ENCODE results near the gene GIPR. TPM values are rescaled to one million over a fixed set of nuclear protein-coding genes. Genes with fewer than 3 reads are reported as not detected.
"Not testable (repeated sequence)": the region's sequence is repeated elsewhere in the genome, so short reads cannot be mapped to it uniquely, and the experiment has no call there.

Gene GIPR
- total RNA-seq, 1 experiment from 2014 or later = 1.9 TPM

DNA sequence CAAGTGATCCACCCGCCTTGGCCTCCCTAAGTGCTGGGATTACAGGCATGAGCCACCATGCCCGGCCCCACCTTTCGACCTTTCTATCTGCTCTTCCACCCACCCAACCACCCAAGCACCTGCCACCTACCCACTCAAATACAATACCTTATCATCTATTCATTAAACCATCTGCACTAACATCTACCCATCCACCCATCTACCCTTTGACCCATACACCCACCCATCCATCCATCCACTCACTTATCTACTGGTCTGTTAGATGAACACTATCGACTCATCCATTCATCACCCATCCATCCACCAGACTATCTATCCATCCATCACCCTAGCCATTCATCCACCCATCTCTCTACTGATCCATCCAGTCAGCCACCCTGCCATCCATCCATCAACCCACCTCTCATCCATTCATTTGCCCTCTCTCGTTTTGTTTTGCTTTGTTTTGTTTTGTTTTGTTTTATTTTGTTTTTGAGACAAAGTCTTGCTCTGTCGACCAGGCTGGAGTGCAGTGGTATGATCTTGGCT lies 46.0 kb upstream of the GIPR start:
- Histone ChIP-seq H3K9me3 (ENCODE audit: low read length) (no peaks in the 10 kb centered on the region), H3K4me1 (ENCODE audit: insufficient read depth, low read length) (no peaks in the 10 kb centered on the region), H3K36me3 (ENCODE audit: low read depth, low read length) (no peaks in the 10 kb centered on the region; the same call in 1 of the 2 replicates), H3F3A (ENCODE audit: low read length, unreplicated experiment) (no peaks in the 10 kb centered on the region), H3K27me3 (ENCODE audit: low read length) (no peaks in the 10 kb centered on the region), H3K79me2 (ENCODE audit: low read length) (no peaks in the 10 kb centered on the region), H4K20me1 (ENCODE audit: low read length) (no peaks in the 10 kb centered on the region), H3K4me3 (ENCODE audit: low read length) (no peak overlapping the region), H3K9me2 (replicated peaks; ENCODE audit: low read length) (no peaks in the 10 kb centered on the region), H3K9ac (ENCODE audit: low read length) (no peak overlapping the region), H3K4me2 (ENCODE audit: low read length) (no peak overlapping the region), H2AFZ (ENCODE audit: low read length) (no peak overlapping the region), H3K27ac (ENCODE audit: low read length) (no peak overlapping the region)
- TF ChIP-seq EZH2 (IDR thresholded peaks at IDR 0.05; ENCODE audit: low read length, unreplicated experiment) (no peak), CTCF (conservative IDR thresholded peaks at IDR 0.05; ENCODE audit: low read depth, low read length) (no peak)
- ChIA-PET CTCF (no interaction called here), POLR2A (ENCODE audit: unreplicated experiment) (no interaction called here)
- no peak for ATAC-seq
- DNase-seq = no peak
- intact Hi-C loops (cut with micrococcal nuclease) = no loop called here
- no TSS peak for BruUV-seq (replicated peaks)

DNA sequence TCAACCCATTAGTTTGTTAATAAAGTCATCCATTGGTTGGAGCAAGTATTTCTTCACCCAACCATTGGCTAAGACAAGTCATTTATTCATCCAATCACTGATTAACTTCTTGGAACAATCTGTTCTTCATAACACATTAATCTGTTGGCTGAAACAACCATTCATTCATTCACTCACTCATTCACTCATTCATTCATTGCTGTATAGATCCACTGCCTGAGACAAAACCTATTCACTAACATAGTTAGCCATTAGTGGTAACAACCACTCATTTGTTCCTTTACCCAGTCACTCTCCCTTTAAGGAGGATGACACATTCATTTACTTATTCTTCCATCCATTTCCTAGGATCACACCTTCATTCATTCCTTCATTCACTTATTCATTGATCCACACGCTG lies 44.0 kb upstream of the GIPR start:
- H3K9me3 ChIP-seq (ENCODE audit: low read length) = no peaks in the 10 kb centered on the region
- H3K27ac ChIP-seq (ENCODE audit: low read length) = no peak overlapping the region
- intact Hi-C loops (cut with micrococcal nuclease) = no loop called here
- H3K36me3 ChIP-seq (ENCODE audit: low read depth, low read length) = no peaks in the 10 kb centered on the region; the same call in 1 of the 2 replicates
- ATAC-seq (no peak), DNase-seq (no peak)
- H3K79me2 ChIP-seq (ENCODE audit: low read length) = no peaks in the 10 kb centered on the region
- H3K27me3 ChIP-seq (ENCODE audit: low read length) = no peaks in the 10 kb centered on the region
- H2AFZ ChIP-seq (ENCODE audit: low read length) = no peak overlapping the region
- no peaks in the 10 kb centered on the region for H4K20me1 ChIP-seq (ENCODE audit: low read length)
- H3K9ac ChIP-seq (ENCODE audit: low read length) = no peak overlapping the region
- no peak overlapping the region for H3K4me3 ChIP-seq (ENCODE audit: low read length)
- BruUV-seq (replicated peaks) = no TSS peak
- ChIA-PET POLR2A (ENCODE audit: unreplicated experiment) (no interaction called here), CTCF (no interaction called here)
- no peaks in the 10 kb centered on the region for H3K9me2 ChIP-seq (replicated peaks; ENCODE audit: low read length)
- H3K4me1 ChIP-seq (ENCODE audit: insufficient read depth, low read length) = no peaks in the 10 kb centered on the region
- TF ChIP-seq EZH2 (IDR thresholded peaks at IDR 0.05; ENCODE audit: low read length, unreplicated experiment) (no peak), CTCF (conservative IDR thresholded peaks at IDR 0.05; ENCODE audit: low read depth, low read length) (no peak), EZH2phosphoT487 (IDR thresholded peaks at IDR 0.05; ENCODE audit: borderline replicate concordance, low read length) (no peak)
- no peaks in the 10 kb centered on the region for H3F3A ChIP-seq (ENCODE audit: low read length, unreplicated experiment)
- H3K4me2 ChIP-seq (ENCODE audit: low read length) = no peak overlapping the region

DNA sequence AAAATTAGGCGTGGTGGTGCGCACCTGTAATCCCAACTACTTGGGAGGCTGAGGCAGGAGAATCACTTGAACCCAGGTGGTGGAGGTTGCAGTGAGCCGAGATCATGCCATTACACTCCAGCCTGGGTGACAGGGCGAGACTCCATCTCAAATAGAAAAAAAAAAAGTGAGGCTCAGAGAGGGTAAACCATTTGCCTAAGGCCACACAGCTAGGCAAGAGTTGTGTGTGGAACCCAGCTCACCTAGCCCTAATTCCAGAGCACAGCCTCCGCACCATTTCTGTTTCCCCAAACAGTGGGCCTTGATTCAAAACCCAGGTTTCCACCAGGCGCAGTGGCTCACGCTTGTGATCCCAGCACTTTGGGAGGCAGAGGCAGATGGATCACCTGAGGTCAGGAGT lies 39.8 kb upstream of the GIPR start:
- CTCF ChIA-PET; H3K27me3 ChIP-seq (ENCODE audit: low read length); H3K79me2 ChIP-seq (ENCODE audit: low read length); ATAC-seq; H4K20me1 ChIP-seq (ENCODE audit: low read length); H3K4me2 ChIP-seq (ENCODE audit: low read length); POLR2A ChIA-PET (ENCODE audit: unreplicated experiment); H3F3A ChIP-seq (ENCODE audit: low read length, unreplicated experiment); H2AFZ ChIP-seq (ENCODE audit: low read length); H3K4me3 ChIP-seq (ENCODE audit: low read length); H3K9me3 ChIP-seq (ENCODE audit: low read length); BruUV-seq (replicated peaks); intact Hi-C loops (cut with micrococcal nuclease); H3K9me2 ChIP-seq (replicated peaks; ENCODE audit: low read length); H3K36me3 ChIP-seq (ENCODE audit: low read depth, low read length); H3K9ac ChIP-seq (ENCODE audit: low read length); DNase-seq; H3K27ac ChIP-seq (ENCODE audit: low read length): not testable (repeated sequence)
- peaks cover 14% of the 10 kb centered on the region for H3K4me1 ChIP-seq (ENCODE audit: insufficient read depth, low read length)

All from PC-3 (cell line).